Duodenal mucosa (tissue), 2 donors: ENCODE results near the gene VTI1A.

Experiments used
- H3K27ac ChIP-seq: one replicate; pipeline ENCODE4 v1.7.0; 2013; ENCODE audit warnings: low read depth, low read length
- H3K27me3 ChIP-seq, 2 donors: one replicate each; pipeline ENCODE4 v1.7.0; 2013; ENCODE audit warnings: low read length in 2 of 2, control low read depth in 1 of 2; ENCODE audit not compliant: insufficient read depth in 2 of 2, control insufficient read depth in 1 of 2
- H3K36me3 ChIP-seq, 2 donors: one replicate each; pipeline ENCODE4 v1.7.0; 2013; ENCODE audit warnings: low read length in 2 of 2, control low read depth in 1 of 2; ENCODE audit not compliant: insufficient read depth in 2 of 2, control insufficient read depth in 1 of 2
- H3K4me1 ChIP-seq, 2 donors: one replicate each; pipeline ENCODE4 v1.7.0; 2013; ENCODE audit warnings: low read length in 2 of 2, control low read depth in 1 of 2; ENCODE audit not compliant: insufficient read depth in 2 of 2, control insufficient read depth in 1 of 2
- H3K4me3 ChIP-seq, 2 donors: one replicate each; pipeline ENCODE4 v1.7.0; 2013; ENCODE audit warnings: low read length in 2 of 2, low read depth in 1 of 2
- H3K9ac ChIP-seq, 2 donors: one replicate each; pipeline ENCODE4 v1.7.0; 2013; ENCODE audit warnings: low read length in 2 of 2, low read depth in 1 of 2
- H3K9me3 ChIP-seq, 2 donors: one replicate each; pipeline ENCODE4 v1.7.0; 2013; ENCODE audit warnings: low read length in 2 of 2, control low read depth in 1 of 2; ENCODE audit not compliant: control insufficient read depth in 1 of 2

The VTI1A gene

GRCh38 chr10:112826018-112826697 lies 379.1 kb downstream of the VTI1A start:
- H3K9ac ChIP-seq: no peak overlapping the region
- H3K36me3 ChIP-seq: no peaks in the 10 kb centered on the region
- H3K9me3 ChIP-seq: no peaks in the 10 kb centered on the region
- H3K27me3 ChIP-seq: no peaks in the 10 kb centered on the region
- no peak overlapping the region for H3K27ac ChIP-seq
- no peaks in the 10 kb centered on the region for H3K4me1 ChIP-seq
- H3K4me3 ChIP-seq: no peak overlapping the region

- Histone ChIP-seq H3K9ac (no peak overlapping the region), H3K9me3 (no peaks in the 10 kb centered on the region), H3K27ac (no peak overlapping the region), H3K4me3 (no peak overlapping the region), H3K36me3 (no peaks in the 10 kb centered on the region), H3K27me3 (no peaks in the 10 kb centered on the region), H3K4me1 (no peaks in the 10 kb centered on the region)
Observed at GRCh38 chr10:112827086-112827485, 380.1 kb downstream of the VTI1A start.

DNA sequence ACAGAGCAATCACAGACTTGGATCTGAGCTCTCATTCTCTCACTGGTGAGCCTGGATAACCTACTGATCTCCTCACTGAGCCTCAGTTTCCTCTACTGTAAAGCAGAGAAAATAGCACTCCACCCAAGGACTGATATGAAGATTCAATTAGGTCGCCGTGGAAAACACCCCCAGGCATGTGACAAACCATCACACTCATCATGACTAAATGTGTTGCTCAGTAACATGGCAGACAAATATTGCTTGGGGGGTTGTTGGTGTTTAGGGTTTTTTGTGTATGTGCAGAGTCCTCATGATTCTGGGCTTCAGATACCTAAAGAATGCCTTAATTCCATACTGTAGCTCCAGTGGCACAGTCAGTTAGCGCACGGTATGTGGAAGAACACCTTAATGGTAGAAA lies 380.9 kb downstream of the VTI1A start:
- H3K4me3 ChIP-seq: no peak overlapping the region
- no peaks in the 10 kb centered on the region for H3K36me3 ChIP-seq
- H3K9ac ChIP-seq: no peak overlapping the region
- no peaks in the 10 kb centered on the region for H3K4me1 ChIP-seq
- H3K27ac ChIP-seq: no peak overlapping the region
- no peaks in the 10 kb centered on the region for H3K9me3 ChIP-seq
- no peaks in the 10 kb centered on the region for H3K27me3 ChIP-seq

GRCh38 chr10:112831859-112832258 lies 384.8 kb downstream of the VTI1A start:
- no peak overlapping the region for H3K9ac ChIP-seq
- H3K9me3 ChIP-seq: no peaks in the 10 kb centered on the region
- H3K27ac ChIP-seq: no peak overlapping the region
- H3K36me3 ChIP-seq: no peaks in the 10 kb centered on the region
- no peak overlapping the region for H3K4me3 ChIP-seq
- H3K4me1 ChIP-seq: no peaks in the 10 kb centered on the region
- H3K27me3 ChIP-seq: no peaks in the 10 kb centered on the region

DNA sequence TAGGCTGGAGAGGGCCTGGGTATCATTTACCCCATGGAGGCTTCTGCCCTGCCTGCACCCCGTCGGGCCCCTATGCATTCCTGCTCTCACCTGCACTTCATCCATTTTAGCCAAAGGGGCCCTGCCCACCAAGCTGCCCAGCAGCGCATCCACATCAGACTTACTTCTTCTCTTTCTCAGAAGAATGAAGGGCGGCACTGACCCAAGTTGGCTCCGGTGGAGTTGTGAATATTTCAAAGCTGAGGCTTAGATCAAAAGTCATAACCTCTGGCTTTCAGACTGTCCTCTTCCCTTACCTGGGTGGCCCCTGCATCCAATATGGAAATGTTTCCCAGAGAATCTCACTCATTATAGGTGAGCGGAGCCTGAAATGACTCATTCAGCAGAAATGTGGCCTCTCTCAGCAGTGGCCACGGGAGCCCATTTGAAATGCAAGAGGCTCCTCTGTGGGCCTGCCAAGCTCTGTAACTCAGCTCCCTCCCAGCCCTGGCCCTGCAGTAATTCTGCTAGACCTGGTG lies 385.4 kb downstream of the VTI1A start:
- Histone ChIP-seq H3K27ac (no peak overlapping the region), H3K36me3 (no peaks in the 10 kb centered on the region), H3K9ac (no peak overlapping the region), H3K9me3 (no peaks in the 10 kb centered on the region), H3K4me1 (no peaks in the 10 kb centered on the region), H3K4me3 (no peak overlapping the region), H3K27me3 (no peaks in the 10 kb centered on the region)

GRCh38 chr10:112832959-112833358 lies 385.9 kb downstream of the VTI1A start:
- Histone ChIP-seq H3K27me3 (no peaks in the 10 kb centered on the region), H3K36me3 (no peaks in the 10 kb centered on the region), H3K4me3 (no peak overlapping the region), H3K27ac (no peak overlapping the region), H3K9ac (no peak overlapping the region), H3K4me1 (no peaks in the 10 kb centered on the region), H3K9me3 (no peaks in the 10 kb centered on the region)

DNA sequence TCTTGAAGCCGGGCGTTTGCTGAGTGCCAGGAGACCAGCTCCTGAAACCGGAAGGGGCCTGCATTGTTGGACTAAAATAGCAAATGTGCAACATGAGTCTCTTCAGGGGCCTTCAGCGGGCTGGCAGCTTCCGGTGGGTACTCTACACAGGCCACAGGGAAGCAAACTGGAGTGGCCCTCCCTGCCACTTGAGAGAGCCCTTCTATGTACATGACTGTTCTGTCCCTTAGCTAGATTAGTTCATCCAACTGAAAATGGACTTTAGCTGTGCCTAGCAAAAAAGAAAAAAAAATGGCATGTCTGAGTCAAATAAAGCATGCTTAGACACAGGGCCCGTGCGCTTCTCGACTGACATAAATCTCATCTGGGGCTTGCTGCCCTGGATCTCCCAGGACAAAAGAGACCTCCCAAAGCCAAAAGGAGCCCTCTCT lies 387.8 kb downstream of the VTI1A start:
- no peaks in the 10 kb centered on the region for H3K4me1 ChIP-seq
- H3K9me3 ChIP-seq: no peaks in the 10 kb centered on the region
- H3K36me3 ChIP-seq: no peaks in the 10 kb centered on the region
- no peaks in the 10 kb centered on the region for H3K27me3 ChIP-seq
- H3K9ac ChIP-seq: no peak overlapping the region
- no peak overlapping the region for H3K27ac ChIP-seq
- H3K4me3 ChIP-seq: no peak overlapping the region

GRCh38 chr10:112835217-112835715 lies 388.3 kb downstream of the VTI1A start:
- Histone ChIP-seq H3K4me3 (no peak overlapping the region), H3K9me3 (peaks cover 0 to 2% of the 10 kb centered on the region in 2 donors), H3K4me1 (no peaks in the 10 kb centered on the region), H3K36me3 (no peaks in the 10 kb centered on the region), H3K9ac (no peak overlapping the region), H3K27ac (no peak overlapping the region), H3K27me3 (no peaks in the 10 kb centered on the region)

DNA sequence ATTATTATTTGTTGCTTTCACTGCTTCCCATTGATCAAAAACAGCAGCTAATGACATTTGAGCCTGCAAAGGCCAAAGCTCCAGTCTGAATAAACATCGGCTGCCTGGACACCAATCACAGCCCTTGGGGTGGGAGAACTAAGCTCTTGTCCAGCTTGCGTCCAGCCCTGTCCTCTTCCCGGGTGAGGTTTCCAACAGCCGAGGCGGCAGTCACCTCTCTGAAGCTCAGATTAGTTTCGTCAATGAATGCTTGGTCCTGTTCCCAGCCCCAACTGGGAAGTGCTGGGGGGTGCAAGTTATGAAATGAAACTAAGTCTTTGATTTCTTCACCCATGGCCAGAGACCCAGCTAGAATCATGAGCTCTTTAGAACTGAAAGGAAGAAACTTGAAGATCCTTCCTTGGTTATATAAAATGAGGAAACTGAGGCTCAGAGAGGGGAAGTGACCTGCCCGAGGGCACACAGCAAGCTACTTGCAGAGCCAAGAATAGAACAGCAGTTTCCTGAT lies 389.0 kb downstream of the VTI1A start:
- H3K27ac ChIP-seq: no peak overlapping the region
- no peaks in the 10 kb centered on the region for H3K36me3 ChIP-seq
- no peaks in the 10 kb centered on the region for H3K27me3 ChIP-seq
- peaks cover 0 to 5% of the 10 kb centered on the region in 2 donors for H3K9me3 ChIP-seq
- H3K9ac ChIP-seq: no peak overlapping the region
- no peaks in the 10 kb centered on the region for H3K4me1 ChIP-seq
- H3K4me3 ChIP-seq: no peak overlapping the region

GRCh38 chr10:112838784-112839481 lies 391.9 kb downstream of the VTI1A start:
- Histone ChIP-seq H3K9ac (no peak overlapping the region), H3K4me1 (peaks cover 9 to 13% of the 10 kb centered on the region in 2 donors), H3K36me3 (no peaks in the 10 kb centered on the region), H3K27ac (no peak overlapping the region), H3K27me3 (no peaks in the 10 kb centered on the region), H3K4me3 (no peak overlapping the region), H3K9me3 (peaks cover 0 to 5% of the 10 kb centered on the region in 2 donors)
